ENCODE measurements around the gene SLC25A10.
"Not testable (repeated sequence)": the region's sequence is repeated elsewhere in the genome, so short reads cannot be mapped to it uniquely, and the experiment has no call there.

The SLC25A10 gene

DNA sequence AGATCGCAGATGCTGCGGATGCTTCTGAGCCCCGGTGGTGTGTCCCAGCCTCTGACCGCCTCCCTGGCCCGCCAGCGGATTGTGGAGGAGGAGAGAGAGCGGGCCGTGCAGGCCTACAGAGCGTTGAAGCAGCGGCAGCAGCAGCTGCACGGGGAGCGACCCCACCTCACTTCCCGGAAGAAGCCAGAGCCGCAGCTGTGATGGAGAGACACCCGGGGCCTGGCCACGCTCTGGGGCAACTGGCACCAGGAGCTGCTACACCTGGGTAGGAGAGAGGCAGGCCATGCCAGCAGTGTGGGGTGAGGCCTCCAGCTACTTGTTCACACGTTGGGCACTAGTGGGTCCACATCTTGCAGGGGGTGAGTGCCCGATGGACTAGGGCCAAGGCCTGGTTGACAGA lies 39.6 kb upstream of the SLC25A10 start:
- H3K4me3 ChIP-seq (ENCODE audit: low read depth, low read length) = no peak overlapping the region
- TF ChIP-seq, protein P1, sequence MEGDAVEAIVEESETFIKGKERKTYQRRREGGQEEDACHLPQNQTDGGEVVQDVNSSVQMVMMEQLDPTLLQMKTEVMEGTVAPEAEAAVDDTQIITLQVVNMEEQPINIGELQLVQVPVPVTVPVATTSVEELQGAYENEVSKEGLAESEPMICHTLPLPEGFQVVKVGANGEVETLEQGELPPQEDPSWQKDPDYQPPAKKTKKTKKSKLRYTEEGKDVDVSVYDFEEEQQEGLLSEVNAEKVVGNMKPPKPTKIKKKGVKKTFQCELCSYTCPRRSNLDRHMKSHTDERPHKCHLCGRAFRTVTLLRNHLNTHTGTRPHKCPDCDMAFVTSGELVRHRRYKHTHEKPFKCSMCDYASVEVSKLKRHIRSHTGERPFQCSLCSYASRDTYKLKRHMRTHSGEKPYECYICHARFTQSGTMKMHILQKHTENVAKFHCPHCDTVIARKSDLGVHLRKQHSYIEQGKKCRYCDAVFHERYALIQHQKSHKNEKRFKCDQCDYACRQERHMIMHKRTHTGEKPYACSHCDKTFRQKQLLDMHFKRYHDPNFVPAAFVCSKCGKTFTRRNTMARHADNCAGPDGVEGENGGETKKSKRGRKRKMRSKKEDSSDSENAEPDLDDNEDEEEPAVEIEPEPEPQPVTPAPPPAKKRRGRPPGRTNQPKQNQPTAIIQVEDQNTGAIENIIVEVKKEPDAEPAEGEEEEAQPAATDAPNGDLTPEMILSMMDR (IDR thresholded peaks at IDR 0.05; ENCODE audit: low read depth, low read length, missing control alignments) = no peak
- DNase-seq (ENCODE audit: low read depth) = no peak

DNA sequence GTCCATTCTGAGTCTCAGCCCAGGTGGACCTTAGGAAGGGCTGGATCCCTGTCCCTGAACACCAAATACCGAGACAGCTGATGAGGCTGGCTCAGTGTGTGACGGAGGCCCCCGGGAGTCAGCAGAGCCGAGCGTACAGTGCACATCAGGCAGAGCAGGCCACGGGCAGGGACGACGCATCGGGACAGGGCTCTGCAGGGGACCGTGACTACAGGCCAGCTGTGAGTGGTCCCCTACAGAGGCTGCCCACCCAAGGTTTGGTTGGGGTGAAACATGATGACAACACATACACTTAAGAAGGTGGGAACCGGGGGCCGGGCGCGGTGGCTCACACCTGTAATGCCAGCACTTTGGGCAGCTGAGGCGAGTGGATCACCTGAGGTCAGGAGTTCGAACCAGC lies 39.1 kb upstream of the SLC25A10 start:
- no peak overlapping the region for H3K4me3 ChIP-seq (ENCODE audit: low read depth, low read length)
- TF ChIP-seq, protein P1 (IDR thresholded peaks at IDR 0.05; ENCODE audit: low read depth, low read length, missing control alignments) = no peak
- no peak for DNase-seq (ENCODE audit: low read depth)

DNA sequence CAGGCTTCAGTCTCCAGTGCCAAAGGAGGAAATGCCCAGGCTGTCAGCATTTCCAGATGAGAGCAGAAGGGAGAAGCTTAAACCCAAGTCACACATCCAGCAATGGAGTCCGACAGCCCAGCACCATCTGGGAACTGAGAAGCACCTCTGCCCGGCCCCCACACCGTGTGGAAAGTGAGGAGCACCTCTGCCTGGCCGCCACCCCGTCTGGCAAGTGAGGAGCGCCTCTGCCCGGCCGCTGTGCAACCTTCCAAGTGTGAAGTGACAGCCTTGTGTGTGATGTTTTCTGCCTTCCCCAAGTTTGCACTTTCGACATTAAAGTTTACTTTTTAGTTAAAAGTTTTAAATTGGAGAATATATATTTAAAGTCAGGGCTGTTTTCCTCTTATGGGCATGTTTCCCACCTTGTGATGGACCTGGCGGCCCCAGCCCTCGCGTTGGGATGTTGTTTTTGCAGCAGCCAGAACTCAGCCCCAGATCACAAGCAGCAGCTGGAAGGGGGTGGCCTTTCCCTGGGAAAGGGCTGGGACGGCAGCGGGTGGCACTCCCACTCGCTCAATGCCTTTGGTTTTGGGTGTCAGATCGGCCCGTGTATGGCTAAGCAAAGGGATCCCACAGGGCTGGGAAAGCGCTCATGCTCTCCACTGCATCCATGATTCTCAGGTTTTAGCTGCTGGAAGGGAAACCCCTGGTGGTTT lies 38.4 kb upstream of the SLC25A10 start:
- no peak overlapping the region for H3K4me3 ChIP-seq (ENCODE audit: low read depth, low read length)
- TF ChIP-seq, protein P1 (IDR thresholded peaks at IDR 0.05; ENCODE audit: low read depth, low read length, missing control alignments) = no peak
- no peak for DNase-seq (ENCODE audit: low read depth)

DNA sequence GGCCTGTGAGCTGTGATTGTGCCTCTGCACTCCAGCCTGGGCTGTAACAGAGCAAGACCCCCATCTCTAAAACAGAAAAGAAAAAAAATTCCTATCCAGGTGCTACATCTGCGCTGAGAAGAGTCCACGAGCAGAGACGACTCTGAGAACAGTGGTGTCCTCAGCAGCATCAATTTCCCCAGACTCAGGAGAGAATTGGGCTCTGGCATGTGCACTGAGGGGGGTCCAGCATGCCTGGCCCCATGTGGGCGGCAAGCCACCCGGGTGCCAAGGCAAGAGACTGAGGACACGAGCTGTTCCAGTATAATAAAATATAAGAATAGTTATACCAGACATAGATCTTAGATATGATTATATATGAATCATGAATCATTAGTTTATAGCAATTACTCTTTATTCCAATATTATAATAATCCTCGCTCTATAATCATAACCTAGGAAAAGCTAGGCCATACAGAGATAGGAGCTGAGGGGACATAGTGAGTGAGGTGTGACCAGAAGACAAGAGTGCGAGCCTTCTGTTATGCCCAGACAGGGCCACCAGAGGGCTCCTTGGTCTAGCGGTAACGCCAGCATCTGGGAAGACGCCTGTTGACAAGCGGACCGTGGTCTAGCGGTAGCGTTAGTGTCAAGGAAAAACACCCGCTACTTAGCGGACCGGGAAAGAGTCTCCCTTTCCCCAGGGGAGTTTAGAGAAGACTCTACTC lies 36.4 kb upstream of the SLC25A10 start:
- DNase-seq (ENCODE audit: low read depth); H3K4me3 ChIP-seq (ENCODE audit: low read depth, low read length): not testable (repeated sequence)
- TF ChIP-seq, protein P1 (IDR thresholded peaks at IDR 0.05; ENCODE audit: low read depth, low read length, missing control alignments) = peak; percentile 64

DNA sequence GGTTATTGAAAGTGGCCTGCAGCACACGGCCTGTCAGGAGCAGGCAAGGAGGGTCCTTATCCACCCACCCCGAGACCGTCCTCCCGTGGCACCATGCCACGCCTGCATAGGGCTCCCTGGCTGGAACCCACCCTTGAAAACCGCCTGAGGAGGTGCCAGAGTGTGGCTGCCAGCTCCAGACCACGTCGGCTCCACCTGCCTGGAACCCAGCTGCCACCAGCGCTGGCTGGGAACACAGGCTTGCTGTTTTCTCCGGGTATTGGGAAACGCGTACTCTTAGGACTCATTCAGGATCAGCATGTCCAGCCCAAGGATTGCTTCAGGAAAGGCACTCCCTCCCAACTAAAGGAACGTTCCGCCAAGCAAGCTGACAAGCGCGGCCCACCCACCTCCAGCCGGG lies 35.2 kb upstream of the SLC25A10 start:
- TF ChIP-seq, protein P1 (IDR thresholded peaks at IDR 0.05; ENCODE audit: low read depth, low read length, missing control alignments) = no peak
- no peak for DNase-seq (ENCODE audit: low read depth)
- H3K4me3 ChIP-seq (ENCODE audit: low read depth, low read length) = no peak overlapping the region

DNA sequence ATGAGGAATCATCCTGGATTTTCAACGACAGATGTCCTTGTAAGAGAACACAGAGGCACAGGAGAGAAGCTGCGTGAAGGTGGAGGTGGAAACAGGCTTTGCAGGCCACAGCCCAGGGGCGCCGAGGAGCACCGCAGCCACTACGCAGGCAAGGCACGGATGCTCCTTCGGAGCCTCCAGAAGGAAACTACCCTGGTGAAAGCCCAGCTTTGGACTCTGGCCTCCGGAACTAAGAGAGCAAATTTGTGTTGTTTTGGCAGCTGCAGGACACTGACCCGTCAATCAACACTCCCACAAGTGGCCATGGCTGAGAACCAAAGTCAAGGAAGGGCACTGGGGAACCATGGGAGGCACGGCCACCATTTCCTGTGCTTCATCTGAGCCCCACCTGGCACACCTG lies 31.9 kb upstream of the SLC25A10 start:
- DNase-seq (ENCODE audit: low read depth) = no peak
- H3K4me3 ChIP-seq (ENCODE audit: low read depth, low read length) = no peak overlapping the region
- TF ChIP-seq, protein P1 (IDR thresholded peaks at IDR 0.05; ENCODE audit: low read depth, low read length, missing control alignments) = no peak
